Activated CD4-positive, alpha-beta T cell treated with anti-CD3 and anti-CD28 coated beads, Interleukin-2, amount 10 ng/mL, durations not matched to agents 7 days and 5 days (primary cell): ENCODE measurements around the gene U2AF1. TPM values are rescaled to one million over a fixed set of nuclear protein-coding genes. Genes with fewer than 3 reads are reported as not detected.
"Not testable (repeated sequence)": the region's sequence is repeated elsewhere in the genome, so short reads cannot be mapped to it uniquely, and the experiment has no call there.

Experiments used
- CTCF ChIA-PET: fragments of 350-600 bp; sonication (Branson Sonifier 250); formaldehyde crosslinking; loops from one replicate; lab custom pipeline; 2021; ENCODE audit warnings: antibody characterized with exemption; lab: Charles Lee
- POLR2A ChIA-PET: fragments of 350-600 bp; sonication (Branson Sonifier 250); formaldehyde crosslinking; loops from one replicate; lab custom pipeline; 2021; ENCODE audit warnings: antibody characterized with exemption; lab: Charles Lee
- DNase-seq: peaks from one replicate; pipeline ENCODE4 v3.0.0-alpha.2; 2020
- H3K27ac Mint-ChIP-seq: one replicate; pipeline ENCODE4 v1.8.0; 2021; ENCODE audit warnings: mild to moderate bottlenecking, moderate library complexity, mixed read lengths
- H3K27me3 Mint-ChIP-seq: one replicate; pipeline ENCODE4 v1.8.0; 2021; ENCODE audit warnings: mixed read lengths
- H3K36me3 Mint-ChIP-seq: one replicate; pipeline ENCODE4 v1.8.0; 2021; ENCODE audit warnings: low read depth, mixed read lengths
- H3K4me1 Mint-ChIP-seq: one replicate; pipeline ENCODE4 v1.8.0; 2021; ENCODE audit warnings: mixed read lengths
- H3K4me3 Mint-ChIP-seq: one replicate; pipeline ENCODE4 v1.8.0; 2021; ENCODE audit warnings: mild to moderate bottlenecking, moderate library complexity, mixed read lengths
- H3K9me3 Mint-ChIP-seq: one replicate; pipeline ENCODE4 v1.8.0; 2021; ENCODE audit warnings: mixed read lengths
- total RNA-seq, 2 experiments: library from RNA; stranded (reverse); gene quantifications; one replicate each; pipeline ENCODE4 v1.2.3, GENCODE V29; 2021

Gene U2AF1
- total RNA-seq, 2 experiments from 2014 or later = 5.5 to 88.5 TPM

DNA sequence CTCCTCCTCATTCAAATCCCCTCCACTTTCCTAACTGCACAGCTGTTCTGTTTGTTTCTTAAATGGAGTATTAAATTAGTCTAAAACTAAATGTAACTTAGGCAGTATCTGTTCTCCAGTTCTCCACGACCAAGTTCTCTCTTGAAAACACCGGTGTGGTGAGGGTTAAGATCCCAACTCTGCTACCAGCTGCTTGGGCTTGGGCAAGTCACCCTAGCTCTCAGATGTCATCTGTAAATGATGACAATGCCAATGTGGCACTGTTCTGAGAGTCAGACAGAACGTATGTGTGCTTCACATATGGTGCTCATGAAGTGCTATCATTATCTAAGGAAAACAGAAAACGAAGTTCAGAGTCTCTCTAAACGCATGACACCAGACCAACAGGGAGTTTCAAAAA, 2.7 kb downstream of the U2AF1 start:
- H3K36me3 Mint-ChIP-seq, H3K9me3 Mint-ChIP-seq, H3K4me3 Mint-ChIP-seq, H3K4me1 Mint-ChIP-seq, DNase-seq, POLR2A ChIA-PET, H3K27me3 Mint-ChIP-seq, CTCF ChIA-PET, H3K27ac Mint-ChIP-seq: not testable (repeated sequence)

DNA sequence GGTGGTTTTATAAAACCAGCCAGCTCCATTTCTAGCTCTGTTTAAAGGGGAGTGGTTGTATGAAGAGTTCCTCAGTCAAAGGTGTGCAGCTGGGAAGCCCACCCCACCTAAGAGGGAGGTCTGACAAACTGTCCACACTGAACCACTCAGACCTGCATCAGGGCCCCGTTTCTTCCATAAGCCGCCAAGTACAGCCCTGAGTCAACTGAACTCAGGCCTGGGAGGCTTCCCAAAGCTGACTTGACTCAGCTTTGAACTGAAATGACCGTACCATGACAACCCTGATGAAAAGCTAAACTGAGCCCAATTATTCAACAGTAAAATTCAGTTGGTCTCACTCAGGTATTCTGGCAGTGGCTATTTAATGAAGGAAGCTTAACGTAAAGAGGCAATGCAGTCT, 5.1 kb downstream of the U2AF1 start:
- H3K27me3 Mint-ChIP-seq, CTCF ChIA-PET, H3K9me3 Mint-ChIP-seq, H3K4me3 Mint-ChIP-seq, H3K4me1 Mint-ChIP-seq, H3K36me3 Mint-ChIP-seq, H3K27ac Mint-ChIP-seq, DNase-seq, POLR2A ChIA-PET: not testable (repeated sequence)

DNA sequence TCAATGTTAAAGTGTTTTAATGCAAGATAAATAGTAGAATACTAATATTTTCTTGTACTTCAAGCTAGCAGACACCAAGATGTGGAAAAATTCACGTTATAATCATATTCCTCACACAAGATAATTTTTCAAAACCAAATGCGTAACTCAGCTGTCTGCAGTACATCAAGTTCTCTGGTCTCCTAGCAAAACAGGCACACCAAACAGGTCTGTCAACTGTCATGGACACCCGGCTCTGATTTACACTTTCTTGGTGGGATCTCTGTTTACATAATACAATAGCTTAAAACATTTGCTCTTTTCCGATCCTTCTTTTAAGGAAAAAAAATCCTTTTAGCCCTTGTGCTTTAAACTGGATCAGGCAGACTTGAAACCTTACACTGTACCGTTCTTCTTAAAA, 5.7 kb downstream of the U2AF1 start:
- CTCF ChIA-PET, H3K27ac Mint-ChIP-seq, POLR2A ChIA-PET, H3K36me3 Mint-ChIP-seq, DNase-seq, H3K4me1 Mint-ChIP-seq, H3K27me3 Mint-ChIP-seq, H3K9me3 Mint-ChIP-seq, H3K4me3 Mint-ChIP-seq: not testable (repeated sequence)

GRCh38 chr21:43101000-43101399, 6.4 kb downstream of the U2AF1 start:
- DNase-seq, POLR2A ChIA-PET, H3K4me3 Mint-ChIP-seq, H3K9me3 Mint-ChIP-seq, H3K36me3 Mint-ChIP-seq, H3K4me1 Mint-ChIP-seq, H3K27ac Mint-ChIP-seq, H3K27me3 Mint-ChIP-seq, CTCF ChIA-PET: not testable (repeated sequence)

- H3K36me3 Mint-ChIP-seq, CTCF ChIA-PET, H3K27ac Mint-ChIP-seq, H3K4me1 Mint-ChIP-seq, DNase-seq, POLR2A ChIA-PET, H3K9me3 Mint-ChIP-seq, H3K27me3 Mint-ChIP-seq, H3K4me3 Mint-ChIP-seq: not testable (repeated sequence)
Measured at GRCh38 chr21:43091979-43092614, 15.3 kb downstream of the U2AF1 start.

DNA sequence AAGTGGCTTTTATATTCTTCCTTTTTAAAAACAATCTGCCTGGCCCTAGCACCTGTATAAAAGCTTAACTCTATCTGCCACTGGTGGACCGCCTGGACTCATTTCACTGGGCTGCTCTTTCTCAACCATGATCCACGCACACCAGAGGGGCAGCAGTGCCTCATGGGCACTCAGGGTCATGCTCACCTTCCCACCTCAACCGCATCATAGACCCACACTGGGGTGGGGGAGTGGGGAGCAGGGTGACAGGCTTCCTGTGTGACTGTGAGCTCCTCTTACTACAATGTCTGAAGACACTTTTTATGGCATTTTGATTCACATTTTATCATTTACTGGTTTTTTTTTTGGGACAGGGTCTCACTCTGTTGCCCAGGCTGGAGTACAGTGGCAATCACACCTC, 16.4 kb downstream of the U2AF1 start:
- H3K4me3 Mint-ChIP-seq, H3K9me3 Mint-ChIP-seq, DNase-seq, H3K27me3 Mint-ChIP-seq, POLR2A ChIA-PET, H3K36me3 Mint-ChIP-seq, H3K27ac Mint-ChIP-seq, H3K4me1 Mint-ChIP-seq, CTCF ChIA-PET: not testable (repeated sequence)

GRCh38 chr21:43089463-43089862, 17.9 kb downstream of the U2AF1 start:
- H3K4me3 Mint-ChIP-seq, DNase-seq, H3K36me3 Mint-ChIP-seq, CTCF ChIA-PET, H3K4me1 Mint-ChIP-seq, H3K27me3 Mint-ChIP-seq, H3K9me3 Mint-ChIP-seq, H3K27ac Mint-ChIP-seq, POLR2A ChIA-PET: not testable (repeated sequence)

GRCh38 chr21:43082587-43083300, 24.6 kb downstream of the U2AF1 start:
- DNase-seq, H3K27me3 Mint-ChIP-seq, H3K9me3 Mint-ChIP-seq, H3K27ac Mint-ChIP-seq, H3K4me3 Mint-ChIP-seq, POLR2A ChIA-PET, H3K36me3 Mint-ChIP-seq, CTCF ChIA-PET, H3K4me1 Mint-ChIP-seq: not testable (repeated sequence)

GRCh38 chr21:43076643-43077042, 30.7 kb downstream of the U2AF1 start:
- H3K27ac Mint-ChIP-seq, H3K27me3 Mint-ChIP-seq, DNase-seq, CTCF ChIA-PET, H3K36me3 Mint-ChIP-seq, H3K4me3 Mint-ChIP-seq, H3K4me1 Mint-ChIP-seq, POLR2A ChIA-PET, H3K9me3 Mint-ChIP-seq: not testable (repeated sequence)

DNA sequence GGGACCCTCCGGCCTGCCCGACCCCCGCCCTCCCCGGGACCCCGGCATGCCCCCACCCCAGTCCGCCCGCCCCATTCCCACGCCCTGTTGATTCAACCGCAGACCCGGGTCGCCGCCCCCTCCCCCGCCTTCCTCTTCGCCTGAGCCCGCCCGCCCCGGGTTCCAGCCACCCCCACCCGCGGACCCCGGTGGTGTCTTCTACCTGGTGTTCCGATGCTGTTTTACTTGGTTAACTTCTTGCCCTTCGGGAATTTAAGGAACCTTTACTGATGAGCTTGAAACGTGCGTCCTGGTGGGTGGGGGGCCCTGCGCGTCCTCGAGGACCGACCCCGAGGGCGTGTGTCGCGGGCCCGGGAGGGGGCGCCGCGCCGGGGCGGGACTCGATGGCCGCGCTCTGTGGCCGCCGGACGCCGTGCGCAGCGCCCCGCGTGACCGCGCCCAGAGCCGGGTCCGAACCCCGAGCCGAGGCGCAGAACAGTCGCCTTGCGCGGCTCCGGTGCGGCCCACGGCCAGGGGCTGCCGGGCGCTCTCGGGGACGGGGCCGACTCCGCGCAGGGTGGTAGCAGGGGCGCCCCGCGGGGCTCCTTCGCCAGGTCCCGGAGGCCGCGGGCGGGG, 31.2 kb downstream of the U2AF1 start:
- POLR2A ChIA-PET, H3K27ac Mint-ChIP-seq, H3K9me3 Mint-ChIP-seq, DNase-seq, H3K27me3 Mint-ChIP-seq, CTCF ChIA-PET, H3K4me1 Mint-ChIP-seq, H3K36me3 Mint-ChIP-seq, H3K4me3 Mint-ChIP-seq: not testable (repeated sequence)

DNA sequence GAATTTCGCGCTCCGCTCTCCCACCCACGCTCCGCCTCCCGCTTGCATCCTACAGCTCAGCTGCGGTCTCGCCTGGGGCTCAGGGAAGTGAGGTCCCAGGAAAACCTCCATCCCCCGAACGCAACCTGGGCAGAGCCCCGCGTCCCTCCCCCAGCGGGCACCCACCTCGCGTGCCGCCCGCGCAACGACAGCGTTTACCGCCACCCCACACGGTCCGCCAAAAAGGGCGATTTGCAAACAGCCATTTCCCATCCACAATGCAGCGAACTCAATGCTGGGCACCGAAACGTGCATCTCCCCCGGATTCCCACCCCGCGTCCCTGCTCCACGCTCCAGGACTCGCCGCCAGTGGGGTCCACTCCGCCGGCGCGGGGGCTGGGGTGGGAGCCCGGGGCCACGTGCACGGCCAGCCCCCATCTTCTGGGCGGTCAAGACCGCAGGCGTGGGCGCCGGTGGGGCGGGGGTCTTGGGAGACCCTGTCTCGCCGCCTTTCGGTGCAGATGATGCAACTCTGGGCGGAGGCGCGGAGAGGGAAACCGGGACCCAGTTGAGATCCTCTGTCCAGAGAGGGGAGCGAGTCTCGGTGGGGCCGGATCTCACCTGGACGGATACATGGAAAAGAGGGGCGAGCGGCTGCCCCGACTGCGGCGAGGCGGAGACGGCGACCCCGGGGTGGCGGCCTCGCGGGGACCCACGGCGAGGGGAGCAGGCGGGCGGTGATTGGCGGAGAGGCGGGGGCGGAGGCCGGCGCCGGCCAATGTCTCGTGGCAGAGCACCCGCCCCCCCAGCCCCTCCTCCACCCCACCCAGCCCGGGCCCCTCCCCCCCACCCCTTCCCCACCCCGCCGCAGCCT, 32.0 kb downstream of the U2AF1 start, which contains the start of gene CBS:
Gene CBS (minus strand): TSS at position 666 of the 853 bp plus-strand sequence. CDS start 3,642 bp downstream, outside the sequence.
- POLR2A ChIA-PET, H3K36me3 Mint-ChIP-seq, H3K4me3 Mint-ChIP-seq, H3K9me3 Mint-ChIP-seq, H3K27ac Mint-ChIP-seq, H3K4me1 Mint-ChIP-seq, H3K27me3 Mint-ChIP-seq, DNase-seq, CTCF ChIA-PET: not testable (repeated sequence)

DNA sequence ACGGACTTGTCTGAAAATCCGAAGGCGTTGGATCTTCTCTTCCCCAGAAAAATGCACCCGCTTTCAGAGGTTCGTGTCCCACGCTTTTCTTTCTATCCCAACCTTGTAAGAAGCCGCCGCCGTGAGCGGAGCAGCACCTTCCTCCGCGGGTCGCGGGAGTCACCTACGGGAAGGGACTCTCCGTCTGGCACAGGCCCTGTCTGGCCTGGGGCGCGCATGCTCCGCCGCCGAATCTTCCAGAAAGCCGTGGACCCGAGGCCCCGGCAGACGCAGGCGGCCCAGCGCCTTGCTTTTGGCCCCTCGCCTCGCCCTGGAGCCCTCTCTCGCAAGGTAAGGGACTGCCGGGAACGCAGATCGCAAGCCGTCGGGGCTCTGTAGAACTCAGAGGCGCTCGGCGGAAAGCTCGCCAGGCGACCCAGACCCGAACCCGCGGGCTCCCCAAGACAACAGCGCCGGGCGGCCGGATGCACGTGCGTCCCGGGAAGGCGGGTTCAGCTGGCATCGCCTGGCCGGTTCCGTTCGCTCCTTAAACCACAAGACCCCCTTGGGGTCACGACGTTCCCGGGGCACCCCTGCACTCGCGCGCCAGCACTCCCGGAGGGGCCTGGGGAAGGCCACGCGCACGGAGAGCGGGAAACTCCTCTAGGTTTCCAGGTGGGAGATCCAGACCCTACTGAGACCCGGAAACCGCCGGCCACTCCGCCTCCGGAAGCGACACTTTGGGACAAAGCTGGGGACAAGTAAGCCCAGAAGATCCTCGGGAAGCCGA, 32.8 kb downstream of the U2AF1 start:
- DNase-seq, H3K27ac Mint-ChIP-seq, H3K36me3 Mint-ChIP-seq, H3K9me3 Mint-ChIP-seq, H3K4me3 Mint-ChIP-seq, H3K27me3 Mint-ChIP-seq, H3K4me1 Mint-ChIP-seq, CTCF ChIA-PET, POLR2A ChIA-PET: not testable (repeated sequence)
